HepG2 (cell line): ENCODE measurements around the gene RAB6C.
"Not testable (repeated sequence)": the region's sequence is repeated elsewhere in the genome, so short reads cannot be mapped to it uniquely, and the experiment has no call there.

ENCODE experiments used
- CBX2 ChIP-seq, 2 experiments: fragments of 200-600 bp in 1 of 2; sonication (generic); formaldehyde crosslinking in 1 of 2; IDR thresholded peaks; 2 replicates each; pipeline versions ENCODE4 v1.7.0 to v1.8.1; 2018 to 2022; ENCODE audit warnings: low read depth in 2 of 2, low read length in 1 of 2, mild to moderate bottlenecking in 1 of 2, missing genetic modification reagents in 1 of 2
- CREBL2 ChIP-seq: sonication (generic); formaldehyde crosslinking; IDR thresholded peaks from 2 replicates; pipeline ENCODE4 v1.8.1; 2023; ENCODE audit warnings: missing genetic modification reagents, mild to moderate bottlenecking, borderline replicate concordance
- DNMT1 ChIP-seq: sonication (generic); formaldehyde crosslinking; IDR thresholded peaks from 2 replicates; pipeline ENCODE4 v1.5.1; 2020; ENCODE audit warnings: mild to moderate bottlenecking, missing genetic modification reagents
- PRDM4 ChIP-seq: sonication (generic); formaldehyde crosslinking; IDR thresholded peaks from 2 replicates; pipeline ENCODE4 v1.9.0; 2021; ENCODE audit warnings: missing genetic modification reagents, borderline replicate concordance
- RFX5 ChIP-seq: IDR thresholded peaks from 2 replicates; pipeline ENCODE4 v1.6.1; 2011; ENCODE audit warnings: low read depth, low read length, improper control_type of control experiment
- TARDBP ChIP-seq: sonication (generic); formaldehyde crosslinking; IDR thresholded peaks from 2 replicates; pipeline ENCODE4 v1.8.0; 2022; ENCODE audit warnings: mild to moderate bottlenecking, missing genetic modification reagents
- TSC22D2 ChIP-seq: sonication (generic); formaldehyde crosslinking; IDR thresholded peaks from 2 replicates; pipeline ENCODE4 v1.5.1; 2020; ENCODE audit warnings: missing genetic modification reagents, mild to moderate bottlenecking, borderline replicate concordance
- ZBTB7A ChIP-seq: sonication (generic); formaldehyde crosslinking; IDR thresholded peaks from 2 replicates; pipeline ENCODE4 v1.8.0; 2022; ENCODE audit warnings: mild to moderate bottlenecking, missing genetic modification reagents
- ZNF296 ChIP-seq: sonication (generic); formaldehyde crosslinking; conservative IDR thresholded peaks from 2 replicates; pipeline ENCODE4 v1.5.0; 2020; ENCODE audit warnings: mild to moderate bottlenecking, missing genetic modification reagents
- ZNF329 ChIP-seq: sonication (generic); formaldehyde crosslinking; IDR thresholded peaks from 2 replicates; pipeline ENCODE4 v1.9.0; 2021; ENCODE audit warnings: low read depth, mild to moderate bottlenecking, missing genetic modification reagents
- ZNF747 ChIP-seq: sonication (generic); formaldehyde crosslinking; IDR thresholded peaks from 2 replicates; pipeline ENCODE4 v1.8.1; 2023; ENCODE audit warnings: missing genetic modification reagents, mild to moderate bottlenecking, borderline replicate concordance

- not testable (repeated sequence) for TF ChIP-seq ZBTB7A; ZNF329 (CRISPR knock-in tag); CBX2 (IDR thresholded peaks at IDR 0.05; ENCODE audit: low read depth, low read length); CBX2 (CRISPR knock-in tag; IDR thresholded peaks at IDR 0.05; ENCODE audit: low read depth); RFX5; TSC22D2 (CRISPR knock-in tag); CREBL2 (CRISPR knock-in tag); TARDBP (CRISPR knock-in tag); ZNF747 (CRISPR knock-in tag); ZNF296 (CRISPR knock-in tag); PRDM4 (CRISPR knock-in tag); DNMT1 (CRISPR knock-in tag)
Observed at GRCh38 chr2:129956171-129956570, 23.3 kb upstream of the RAB6C start.
